HepG2 (cell line): Measurements from ENCODE around the gene LATS2. TPM values are rescaled to one million over a fixed set of nuclear protein-coding genes. Genes with fewer than 3 reads are reported as not detected.

Source experiments
- ATAC-seq: fragments of 200-7000 bp; cut with Tn5 transposase; 3 replicates; pipeline ENCODE4 v1.9.1; 2020; ENCODE audit warnings: mild to moderate bottlenecking, moderate library complexity
- BruUV-seq: library from RNA; stranded (reverse); fragments of 400-500 nt; replicated peaks from 2 replicates; lab custom pipeline; 2021; lab: Mats Ljungman, UMichigan
- CTCF ChIA-PET: fragments of 300-600 bp; formaldehyde crosslinking; extraction: SDS; loops from one replicate; lab custom pipeline; 2021; ENCODE audit warnings: low total read pairs, inconsistent platforms, low intra/inter-chr PET ratio; lab: Yijun Ruan, JAX
- POLR2A ChIA-PET: fragments of 350-600 bp; sonication (Branson Sonifier 250); formaldehyde crosslinking; loops from one replicate; lab custom pipeline; 2020; ENCODE audit warnings: antibody characterized with exemption, inconsistent platforms; lab: Yijun Ruan, JAX
- DNase-seq: peaks from one replicate; pipeline ENCODE4 v3.0.0-alpha.2; 2015; ENCODE audit warnings: low spot score
- FAIRE-seq: peaks from 3 replicates; lab custom pipeline; 2011; peaks lifted over from hg19 to GRCh38; lab: Jason Lieb, UNC
- H2AFZ ChIP-seq: one replicate; pipeline ENCODE4 v1.6.1; 2011; ENCODE audit warnings: low read length, inconsistent platforms
- H3K27ac ChIP-seq: fragments of 300-600 bp; 3 replicates; pipeline ENCODE4 v1.8.0; 2011; ENCODE audit warnings: mixed run types, mild to moderate bottlenecking, mixed read lengths, low read length, inconsistent platforms; ENCODE audit not compliant: insufficient read depth; ENCODE audit errors: extremely low read length
- H3K27me3 ChIP-seq, 2 experiments: fragments of 200-600 bp in 1 of 2; 2 replicates in 1 of 2; 3 replicates in 1 of 2; pipeline versions ENCODE4 v1.6.0 to v1.8.0; 2011; ENCODE audit warnings: low read length in 2 of 2, mild to moderate bottlenecking in 2 of 2, moderate library complexity in 2 of 2, inconsistent platforms in 1 of 2; ENCODE audit not compliant: insufficient read depth in 2 of 2, control insufficient read depth in 1 of 2
- H3K36me3 ChIP-seq, 2 experiments: fragments of 200-600 bp in 1 of 2; replicated peaks in 1 of 2; 2 replicates in 1 of 2; 3 replicates in 1 of 2; pipeline versions ENCODE4 v1.5.1 to v1.8.0; 2011; ENCODE audit warnings: low read length in 2 of 2, inconsistent platforms in 1 of 2; ENCODE audit not compliant: insufficient read depth in 2 of 2, control insufficient read depth in 1 of 2
- H3K4me1 ChIP-seq: 2 replicates; pipeline ENCODE4 v1.5.1; 2012; ENCODE audit warnings: low read length, inconsistent platforms; ENCODE audit not compliant: insufficient read depth
- H3K4me2 ChIP-seq: 2 replicates; pipeline ENCODE4 v1.6.0; 2011; ENCODE audit warnings: low read depth, low read length, inconsistent platforms
- H3K4me3 ChIP-seq, 3 experiments: fragments of 200-600 bp in 1 of 3; sonication (generic), shearing (Covaris generic) in 1 of 3; replicated peaks in 1 of 3; 2 replicates each; pipeline ENCODE4 v1.5.1; 2011 to 2016; ENCODE audit warnings: low read length in 3 of 3, inconsistent platforms in 2 of 3, low read depth in 2 of 3, mild to moderate bottlenecking in 2 of 3, control low read depth in 1 of 3, mixed read lengths in 1 of 3; ENCODE audit not compliant: insufficient read depth in 1 of 3
- H3K79me2 ChIP-seq: one replicate; pipeline ENCODE4 v1.6.1; 2011; ENCODE audit warnings: low read length, inconsistent platforms; ENCODE audit not compliant: insufficient read depth
- H3K9ac ChIP-seq: 2 replicates; pipeline ENCODE4 v1.6.0; 2011; ENCODE audit warnings: mild to moderate bottlenecking, low read depth, low read length, inconsistent platforms; ENCODE audit not compliant: insufficient read depth
- H3K9me3 ChIP-seq: 2 replicates; pipeline ENCODE4 v1.5.1; 2012; ENCODE audit warnings: mild to moderate bottlenecking, low read length
- H4K20me1 ChIP-seq: 2 replicates; pipeline ENCODE4 v1.6.0; 2011; ENCODE audit warnings: inconsistent platforms, mild to moderate bottlenecking, low read length, moderate library complexity; ENCODE audit not compliant: insufficient read depth
- CREB1 ChIP-seq, 2 experiments: fragments of 450-650 bp in 1 of 2; IDR thresholded peaks; 2 replicates each; pipeline ENCODE4 v1.6.1; 2016 to 2017; ENCODE audit warnings: control low read depth in 1 of 2, mild to moderate bottlenecking in 1 of 2, missing compliant biosample characterization in 1 of 2, missing genetic modification characterization in 1 of 2
- FOXK1 ChIP-seq: sonication (generic); formaldehyde crosslinking; IDR thresholded peaks from 2 replicates; pipeline ENCODE4 v1.4.0; 2020; ENCODE audit warnings: low read depth, missing genetic modification reagents, borderline replicate concordance
- HDAC2 ChIP-seq: sonication (generic); formaldehyde crosslinking; IDR thresholded peaks from 2 replicates; pipeline ENCODE4 v1.4.0; 2020; ENCODE audit warnings: missing genetic modification reagents
- HNF1B ChIP-seq: sonication (generic); formaldehyde crosslinking; IDR thresholded peaks from 2 replicates; pipeline ENCODE4 v1.5.1; 2020; ENCODE audit warnings: mild to moderate bottlenecking, moderate library complexity, missing genetic modification reagents
- HOMEZ ChIP-seq: IDR thresholded peaks from 2 replicates; pipeline ENCODE4 v1.6.1; 2016; ENCODE audit warnings: low read depth
- IKZF5 ChIP-seq: IDR thresholded peaks from 2 replicates; pipeline ENCODE4 v1.6.1; 2018; ENCODE audit warnings: missing genetic modification reagents, mild to moderate bottlenecking, missing compliant biosample characterization
- KDM2A ChIP-seq: sonication (generic); formaldehyde crosslinking; IDR thresholded peaks from 2 replicates; pipeline ENCODE4 v1.4.0; 2020; ENCODE audit warnings: low read depth, missing genetic modification reagents, borderline replicate concordance
- PAXIP1 ChIP-seq: sonication (generic); formaldehyde crosslinking; conservative IDR thresholded peaks from 2 replicates; pipeline ENCODE4 v1.4.0; 2020; ENCODE audit warnings: mild to moderate bottlenecking, missing genetic modification reagents, moderate library complexity
- PLRG1 ChIP-seq: fragments of 450-650 bp; conservative IDR thresholded peaks from 2 replicates; pipeline ENCODE4 v1.6.1; 2016
- SIN3B ChIP-seq: fragments of 150-350 bp; IDR thresholded peaks from 2 replicates; pipeline ENCODE4 v1.6.1; 2014; ENCODE audit warnings: low read length
- ZBTB26 ChIP-seq: IDR thresholded peaks from 2 replicates; pipeline ENCODE4 v1.6.1; 2016; ENCODE audit warnings: missing compliant biosample characterization, missing genetic modification reagents, borderline replicate concordance
- ZNF225 ChIP-seq: sonication (generic); formaldehyde crosslinking; IDR thresholded peaks from 2 replicates; pipeline ENCODE4 v1.4.0; 2020; ENCODE audit warnings: mild to moderate bottlenecking, missing genetic modification reagents
- ZNF577 ChIP-seq: sonication (generic); formaldehyde crosslinking; IDR thresholded peaks from 2 replicates; pipeline ENCODE4 v1.4.0; 2020; ENCODE audit warnings: mild to moderate bottlenecking, low read depth, missing genetic modification reagents, borderline replicate concordance
- WGBS: methylation state at CpG from one replicate; pipeline ENCODE4 v1.1.6; 2017; ENCODE audit warnings: low lambda C conversion rate; 5-methylcytosine and 5-hydroxymethylcytosine counted together
- in situ Hi-C: cut with HindIII; loops from 2 replicates; pipeline ENCODE4 v1.10.0; 2017; ENCODE audit warnings: low pct_unique_long_range_greater_than_20kb; ENCODE audit not compliant: extremely low pct_ligation_motif_present
- intact Hi-C: fragments of 100-400 bp; cut with micrococcal nuclease; formaldehyde crosslinking; loops from one replicate; pipeline ENCODE4 v1.10.0; 2022; ENCODE audit not compliant: unreplicated experiment
- polyA plus RNA-seq, 8 experiments: library from polyadenylated mRNA; depleted of rRNA in 3 of 8; stranded (reverse) in 7 of 8; unstranded in 1 of 8; fragments of >200 nt; fragmentation: Illumina TruSeq in 4 of 8; extraction: Trizol in 4 of 8; gene quantifications; 2 replicates each; pipeline versions ENCODE4 v1.2.1 to v1.2.3, GENCODE V29; 2011 to 2016; ENCODE audit warnings: low read depth in 4 of 8, missing spikeins in 1 of 8, mixed read lengths in 1 of 8; ENCODE audit not compliant: insufficient read depth in 1 of 8
- total RNA-seq, 5 experiments: library from RNA; depleted of rRNA; stranded (reverse); fragments of >200 nt; fragmentation: Illumina TruSeq; extraction: Trizol; gene quantifications; 2 replicates each; pipeline ENCODE4 v1.2.3, GENCODE V29; 2016; ENCODE audit warnings: low read depth in 1 of 5

Gene LATS2
- total and polyA plus RNA-seq, 2 of the 13 experiments (the other 11 are each of a cell fraction or from before 2014, with no cell fraction given), result 7.3 to 8.5 TPM

GRCh38 chr13:21100994-21101757 lies 39.8 kb upstream of the LATS2 start:
- Histone ChIP-seq H2AFZ (no peak overlapping the region), H3K79me2 (no peaks in the 10 kb centered on the region), H3K9ac (peak overlapping the region; percentile 71; the same call in 1 of the 2 replicates), H3K27ac (peak overlapping the region; percentile 81), H3K36me3 (no peaks in the 10 kb centered on the region), H3K27me3 (no peaks in the 10 kb centered on the region; a peak in 1 of 5 replicates), H3K9me3 (no peaks in the 10 kb centered on the region), H3K4me3 (peak overlapping the region in 2 of 3 experiments; percentile 24 to 65; a peak in 3 of 6 replicates), H3K4me2 (peak overlapping the region; percentile 77), H3K4me1 (peaks cover 52% of the 10 kb centered on the region), H4K20me1 (no peaks in the 10 kb centered on the region)
- DNase-seq (peak; percentile 96), ATAC-seq (peak; percentile 92), FAIRE-seq (peak; percentile 99)
- 17% methylated on average over 12 of the region's 12 CpGs for WGBS
- intact Hi-C loops, result loop anchor here (1.0 kb wide), 1 partner anchor 31 kb away; no protein-coding TSS in a partner anchor
- BruUV-seq, result no TSS peak
- CTCF ChIA-PET, result no interaction called here
- in situ Hi-C loops, result no loop called here
- POLR2A ChIA-PET, result interaction anchor here (0.6 to 2.3 kb wide), 10 partner anchors 15 to 503 kb away, joined by 3 to 15 read pairs (median 4); partner anchors contain the start of genes LATS2, MICU2, MRPL57 and SKA3
- TF ChIP-seq ZBTB26 (peak; percentile 64; the same call in 1 of the 2 replicates), CREB1 (IDR thresholded peaks at IDR 0.05) (no peak), CREB1 (CRISPR knock-in tag; IDR thresholded peaks at IDR 0.05) (peak; percentile 50; the same call in 1 of the 2 replicates), PAXIP1 (CRISPR knock-in tag) (peak; percentile 80), HNF1B (CRISPR knock-in tag) (no peak), IKZF5 (CRISPR knock-in tag) (peak; percentile 63), HDAC2 (peak; percentile 82), SIN3B (no peak), ZNF225 (CRISPR knock-in tag) (no peak), KDM2A (CRISPR knock-in tag) (0 out of 2 replicates have a peak, but pooled peaks have one; percentile 56), HOMEZ (CRISPR knock-in tag) (peak; percentile 56; the same call in 1 of the 2 replicates), FOXK1 (0 out of 2 replicates have a peak, but pooled peaks have one; percentile 32), PLRG1 (no peak), ZNF577 (CRISPR knock-in tag) (no peak)
